Transverse colon (tissue), 4 donors: ENCODE data around the gene SHROOM3.
"Not testable (repeated sequence)": the region's sequence is repeated elsewhere in the genome, so short reads cannot be mapped to it uniquely, and the experiment has no call there.

Experiments used
- EP300 ChIP-seq: sonication (generic); formaldehyde crosslinking; IDR thresholded peaks from one replicate; pipeline ENCODE4 v1.6.1; 2017; ENCODE audit warnings: antibody characterized with exemption, low read depth
- POLR2AphosphoS5 ChIP-seq, 3 donors: sonication (generic); formaldehyde crosslinking; IDR thresholded peaks; one replicate each; pipeline ENCODE4 v1.6.1; 2016; ENCODE audit warnings: antibody characterized with exemption in 3 of 3
- TF ChIP-seq, protein P1 (sequence below), 5 experiments: fragments of 200-600 bp in 3 of 5; fragments of 450-650 bp in 2 of 5; sonication (generic) in 3 of 5; IDR thresholded peaks; 1 replicate in 2 of 5; 2 replicates in 3 of 5; pipeline ENCODE4 v1.5.1; 2016 to 2017; ENCODE audit warnings: antibody characterized with exemption in 5 of 5, inconsistent platforms in 3 of 5, mild to moderate bottlenecking in 2 of 5, moderate library complexity in 1 of 5

DNA sequence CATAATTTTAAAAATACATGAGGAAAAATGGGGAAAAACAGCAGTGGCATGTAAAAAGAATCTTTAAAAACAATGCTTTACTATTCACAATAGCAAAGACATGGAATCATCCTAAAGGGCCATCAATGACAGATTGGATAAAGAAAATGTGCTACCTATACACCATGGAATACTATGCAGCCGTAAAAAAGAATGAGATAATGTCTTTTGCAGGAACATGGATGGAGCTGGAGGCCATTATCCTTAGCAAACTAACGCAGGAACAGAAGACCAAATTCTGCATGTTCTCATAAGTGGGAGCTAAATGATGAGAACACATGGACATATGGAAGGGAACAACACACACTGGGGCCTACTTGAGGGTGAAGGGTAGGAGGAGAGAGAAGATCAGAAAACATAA lies 287.1 kb downstream of the SHROOM3 start:
- TF ChIP-seq, protein P1, sequence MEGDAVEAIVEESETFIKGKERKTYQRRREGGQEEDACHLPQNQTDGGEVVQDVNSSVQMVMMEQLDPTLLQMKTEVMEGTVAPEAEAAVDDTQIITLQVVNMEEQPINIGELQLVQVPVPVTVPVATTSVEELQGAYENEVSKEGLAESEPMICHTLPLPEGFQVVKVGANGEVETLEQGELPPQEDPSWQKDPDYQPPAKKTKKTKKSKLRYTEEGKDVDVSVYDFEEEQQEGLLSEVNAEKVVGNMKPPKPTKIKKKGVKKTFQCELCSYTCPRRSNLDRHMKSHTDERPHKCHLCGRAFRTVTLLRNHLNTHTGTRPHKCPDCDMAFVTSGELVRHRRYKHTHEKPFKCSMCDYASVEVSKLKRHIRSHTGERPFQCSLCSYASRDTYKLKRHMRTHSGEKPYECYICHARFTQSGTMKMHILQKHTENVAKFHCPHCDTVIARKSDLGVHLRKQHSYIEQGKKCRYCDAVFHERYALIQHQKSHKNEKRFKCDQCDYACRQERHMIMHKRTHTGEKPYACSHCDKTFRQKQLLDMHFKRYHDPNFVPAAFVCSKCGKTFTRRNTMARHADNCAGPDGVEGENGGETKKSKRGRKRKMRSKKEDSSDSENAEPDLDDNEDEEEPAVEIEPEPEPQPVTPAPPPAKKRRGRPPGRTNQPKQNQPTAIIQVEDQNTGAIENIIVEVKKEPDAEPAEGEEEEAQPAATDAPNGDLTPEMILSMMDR (IDR thresholded peaks at IDR 0.05): not testable (repeated sequence)
- not testable (repeated sequence) for TF ChIP-seq POLR2AphosphoS5 (IDR thresholded peaks at IDR 0.05); EP300
